Loucy (cell line): Measurements from ENCODE around the gene WASF2.

Experiments
- EZH2phosphoT487 ChIP-seq: fragments of 200-600 bp; IDR thresholded peaks from 2 replicates; pipeline ENCODE4 v1.6.1; 2018; ENCODE audit warnings: antibody characterized with exemption, mild to moderate bottlenecking, moderate library complexity, borderline replicate concordance
- TF ChIP-seq, protein P1 (sequence below): fragments of 200-600 bp; sonication (generic); conservative IDR thresholded peaks from 2 replicates; pipeline ENCODE4 v1.5.1; 2014; ENCODE audit warnings: mild to moderate bottlenecking, antibody characterized with exemption, low read length

DNA sequence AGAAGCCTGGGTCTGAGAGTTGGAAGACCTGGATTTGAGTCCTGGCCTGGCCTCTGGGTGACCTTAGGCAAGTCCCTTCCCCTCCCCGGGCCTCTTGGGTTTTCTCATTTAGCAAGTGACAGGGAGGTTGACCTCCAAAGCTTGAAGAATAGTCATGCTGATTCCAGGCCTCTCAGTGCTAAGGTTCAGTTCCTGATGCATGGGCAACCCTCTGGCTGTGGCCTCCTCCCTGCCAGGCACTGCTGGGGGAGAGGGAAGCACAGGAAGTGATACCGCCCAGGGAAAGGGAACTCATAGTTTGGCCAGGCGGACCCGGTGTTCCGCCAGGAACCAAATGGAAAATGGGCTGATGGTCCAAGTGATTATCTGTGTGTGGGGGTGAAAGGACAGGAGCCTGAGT lies 23.6 kb upstream of the WASF2 start:
- TF ChIP-seq, protein P1, sequence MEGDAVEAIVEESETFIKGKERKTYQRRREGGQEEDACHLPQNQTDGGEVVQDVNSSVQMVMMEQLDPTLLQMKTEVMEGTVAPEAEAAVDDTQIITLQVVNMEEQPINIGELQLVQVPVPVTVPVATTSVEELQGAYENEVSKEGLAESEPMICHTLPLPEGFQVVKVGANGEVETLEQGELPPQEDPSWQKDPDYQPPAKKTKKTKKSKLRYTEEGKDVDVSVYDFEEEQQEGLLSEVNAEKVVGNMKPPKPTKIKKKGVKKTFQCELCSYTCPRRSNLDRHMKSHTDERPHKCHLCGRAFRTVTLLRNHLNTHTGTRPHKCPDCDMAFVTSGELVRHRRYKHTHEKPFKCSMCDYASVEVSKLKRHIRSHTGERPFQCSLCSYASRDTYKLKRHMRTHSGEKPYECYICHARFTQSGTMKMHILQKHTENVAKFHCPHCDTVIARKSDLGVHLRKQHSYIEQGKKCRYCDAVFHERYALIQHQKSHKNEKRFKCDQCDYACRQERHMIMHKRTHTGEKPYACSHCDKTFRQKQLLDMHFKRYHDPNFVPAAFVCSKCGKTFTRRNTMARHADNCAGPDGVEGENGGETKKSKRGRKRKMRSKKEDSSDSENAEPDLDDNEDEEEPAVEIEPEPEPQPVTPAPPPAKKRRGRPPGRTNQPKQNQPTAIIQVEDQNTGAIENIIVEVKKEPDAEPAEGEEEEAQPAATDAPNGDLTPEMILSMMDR, result no peak
- no peak for TF ChIP-seq EZH2phosphoT487
